A673 (cell line): ENCODE measurements around the gene LGMN. TPM values are rescaled to one million over a fixed set of nuclear protein-coding genes. Genes with fewer than 3 reads are reported as not detected.
"Not testable (repeated sequence)": the region's sequence is repeated elsewhere in the genome, so short reads cannot be mapped to it uniquely, and the experiment has no call there.

Experiments
- BruUV-seq: library from RNA; stranded (reverse); fragments of 400-500 nt; replicated peaks from 2 replicates; lab custom pipeline; 2021; lab: Mats Ljungman, UMichigan
- CTCF ChIA-PET: fragments of 300-600 bp; sonication (Branson Sonifier 250); formaldehyde crosslinking; loops from one replicate; lab custom pipeline; 2022; ENCODE audit warnings: antibody characterized with exemption; lab: Charles Lee
- POLR2A ChIA-PET: fragments of 300-600 bp; sonication (Branson Sonifier 250); formaldehyde crosslinking; loops from one replicate; lab custom pipeline; 2022; ENCODE audit warnings: antibody characterized with exemption; ENCODE audit not compliant: low non-redundant PET; lab: Charles Lee
- DNase-seq: peaks from one replicate; pipeline ENCODE4 v3.0.0-alpha.2; 2015; ENCODE audit warnings: low spot score
- H3K27ac ChIP-seq: fragments of 200-600 bp; sonication (generic); 2 replicates; pipeline ENCODE4 v1.5.1; 2016; ENCODE audit warnings: mixed run types, low read depth, mild to moderate bottlenecking, mixed read lengths, antibody characterized with exemption, low read length; ENCODE audit not compliant: poor library complexity, severe bottlenecking
- H3K27me3 ChIP-seq: fragments of 200-600 bp; sonication (generic); replicated peaks from 2 replicates; pipeline ENCODE4 v1.6.1; 2017; ENCODE audit warnings: mixed run types, low read depth, mild to moderate bottlenecking, mixed read lengths, antibody characterized with exemption, low read length; ENCODE audit not compliant: insufficient read depth, poor library complexity
- H3K36me3 ChIP-seq: fragments of 200-600 bp; sonication (generic); 2 replicates; pipeline ENCODE4 v1.6.1; 2016; ENCODE audit warnings: mixed run types, mild to moderate bottlenecking, mixed read lengths, antibody characterized with exemption, low read length; ENCODE audit not compliant: insufficient read depth, poor library complexity, severe bottlenecking
- H3K4me1 ChIP-seq: fragments of 200-600 bp; sonication (generic); 2 replicates; pipeline ENCODE4 v1.6.1; 2017; ENCODE audit warnings: mixed run types, mild to moderate bottlenecking, mixed read lengths, antibody characterized with exemption, low read length; ENCODE audit not compliant: insufficient read depth, poor library complexity, severe bottlenecking
- H3K4me3 ChIP-seq: fragments of 200-600 bp; sonication (generic); 2 replicates; pipeline ENCODE4 v1.5.1; 2016; ENCODE audit warnings: low read depth, mixed run types, mild to moderate bottlenecking, mixed read lengths, low read length; ENCODE audit not compliant: poor library complexity, severe bottlenecking
- H3K9me3 ChIP-seq: fragments of 200-600 bp; sonication (generic); 2 replicates; pipeline ENCODE4 v1.6.1; 2016; ENCODE audit warnings: mixed run types, low read depth, mild to moderate bottlenecking, mixed read lengths, antibody characterized with exemption, low read length; ENCODE audit not compliant: poor library complexity, severe bottlenecking
- EZH2 ChIP-seq: fragments of 200-600 bp; sonication (generic); IDR thresholded peaks from 2 replicates; pipeline ENCODE4 v1.6.1; 2017; ENCODE audit warnings: borderline replicate concordance, low read depth, mild to moderate bottlenecking, mixed read lengths, antibody characterized with exemption, low read length; ENCODE audit not compliant: poor library complexity, severe bottlenecking
- intact Hi-C: fragments of 100-400 bp; cut with micrococcal nuclease; formaldehyde crosslinking; loops from one replicate; pipeline ENCODE4 v1.10.0; 2022; ENCODE audit not compliant: unreplicated experiment
- total RNA-seq: library from RNA; stranded (reverse); gene quantifications from 2 replicates; pipeline ENCODE4 v1.2.3, GENCODE V29; 2021
- TF ChIP-seq, protein P1 (sequence below): fragments of 300-800, 200-600 bp; sonication (generic); conservative IDR thresholded peaks from 2 replicates; pipeline ENCODE4 v1.5.1; 2017; ENCODE audit warnings: low read depth, mild to moderate bottlenecking, antibody characterized with exemption, low read length, moderate library complexity, mixed read lengths

LGMN gene
- total RNA-seq, 1 experiment from 2014 or later: 34.6 TPM

- no peak overlapping the region for H3K4me3 ChIP-seq
- intact Hi-C loops: loop anchor here (2.0 kb wide), 2 partner anchors 69 to 97 kb away; no protein-coding TSS in a partner anchor
- no peak for TF ChIP-seq EZH2
- TF ChIP-seq, protein P1, sequence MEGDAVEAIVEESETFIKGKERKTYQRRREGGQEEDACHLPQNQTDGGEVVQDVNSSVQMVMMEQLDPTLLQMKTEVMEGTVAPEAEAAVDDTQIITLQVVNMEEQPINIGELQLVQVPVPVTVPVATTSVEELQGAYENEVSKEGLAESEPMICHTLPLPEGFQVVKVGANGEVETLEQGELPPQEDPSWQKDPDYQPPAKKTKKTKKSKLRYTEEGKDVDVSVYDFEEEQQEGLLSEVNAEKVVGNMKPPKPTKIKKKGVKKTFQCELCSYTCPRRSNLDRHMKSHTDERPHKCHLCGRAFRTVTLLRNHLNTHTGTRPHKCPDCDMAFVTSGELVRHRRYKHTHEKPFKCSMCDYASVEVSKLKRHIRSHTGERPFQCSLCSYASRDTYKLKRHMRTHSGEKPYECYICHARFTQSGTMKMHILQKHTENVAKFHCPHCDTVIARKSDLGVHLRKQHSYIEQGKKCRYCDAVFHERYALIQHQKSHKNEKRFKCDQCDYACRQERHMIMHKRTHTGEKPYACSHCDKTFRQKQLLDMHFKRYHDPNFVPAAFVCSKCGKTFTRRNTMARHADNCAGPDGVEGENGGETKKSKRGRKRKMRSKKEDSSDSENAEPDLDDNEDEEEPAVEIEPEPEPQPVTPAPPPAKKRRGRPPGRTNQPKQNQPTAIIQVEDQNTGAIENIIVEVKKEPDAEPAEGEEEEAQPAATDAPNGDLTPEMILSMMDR: peak; percentile 65
- no peaks in the 10 kb centered on the region for H3K27me3 ChIP-seq
- H3K27ac ChIP-seq: no peak overlapping the region
- POLR2A ChIA-PET: no interaction called here
- no TSS peak for BruUV-seq
- no peaks in the 10 kb centered on the region for H3K4me1 ChIP-seq
- peak; percentile 68 for DNase-seq
- peaks cover 4% of the 10 kb centered on the region for H3K9me3 ChIP-seq
- CTCF ChIA-PET: interaction anchor here (0.6 to 1.4 kb wide), 3 partner anchors 36 to 97 kb away, joined by 3 to 9 read pairs (median 3); partner anchors contain the start of gene LGMN
- H3K36me3 ChIP-seq: no peaks in the 10 kb centered on the region
Observed at GRCh38 chr14:92783813-92784431, 35.5 kb upstream of the LGMN start.

- CTCF ChIA-PET: no interaction called here
- H3K9me3 ChIP-seq: no peaks in the 10 kb centered on the region
- H3K4me1 ChIP-seq: no peaks in the 10 kb centered on the region
- POLR2A ChIA-PET: no interaction called here
- no TSS peak for BruUV-seq
- intact Hi-C loops: no loop called here
- H3K4me3 ChIP-seq: no peak overlapping the region
- DNase-seq: no peak
- no peaks in the 10 kb centered on the region for H3K27me3 ChIP-seq
- no peaks in the 10 kb centered on the region for H3K36me3 ChIP-seq
- TF ChIP-seq, protein P1: no peak
- TF ChIP-seq EZH2: no peak
- H3K27ac ChIP-seq: no peak overlapping the region
Observed at GRCh38 chr14:92781350-92781749, 32.9 kb upstream of the LGMN start.

GRCh38 chr14:92780444-92781232 is 32.2 kb upstream of the LGMN start:
- ChIA-PET POLR2A (no interaction called here), CTCF (no interaction called here)
- Histone ChIP-seq H3K27ac (no peak overlapping the region), H3K27me3 (no peaks in the 10 kb centered on the region), H3K36me3 (no peaks in the 10 kb centered on the region), H3K4me3 (no peak overlapping the region), H3K9me3 (no peaks in the 10 kb centered on the region), H3K4me1 (no peaks in the 10 kb centered on the region)
- no peak for DNase-seq
- TF ChIP-seq, protein P1: no peak
- TF ChIP-seq EZH2: no peak
- BruUV-seq: no TSS peak
- intact Hi-C loops: no loop called here

- H3K27me3 ChIP-seq, BruUV-seq, H3K9me3 ChIP-seq, H3K4me3 ChIP-seq, H3K27ac ChIP-seq, H3K36me3 ChIP-seq, CTCF ChIA-PET, intact Hi-C loops, H3K4me1 ChIP-seq, POLR2A ChIA-PET: not testable (repeated sequence)
- DNase-seq: peak; percentile 13
Observed at GRCh38 chr14:92778868-92779565, 30.6 kb upstream of the LGMN start.

DNA sequence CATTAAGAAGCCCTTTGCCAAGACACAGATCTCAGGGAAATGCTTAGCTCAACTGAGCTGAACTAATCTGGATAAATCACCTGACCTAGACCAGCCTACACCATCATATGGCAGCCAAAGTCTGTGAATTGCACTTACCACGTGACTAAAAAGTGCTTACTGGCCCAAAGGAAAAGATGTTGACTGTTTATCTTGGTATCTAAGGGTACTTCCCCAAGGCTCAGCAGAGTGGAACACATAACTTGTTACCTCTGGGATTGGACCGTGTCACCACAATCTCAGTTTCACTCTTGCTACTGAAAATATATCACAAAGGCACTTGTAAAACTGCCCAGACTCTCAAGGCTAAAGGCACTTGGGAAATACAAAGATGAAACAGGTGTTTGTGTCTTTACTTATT is 26.9 kb upstream of the LGMN start:
- CTCF ChIA-PET: interaction anchor here (0.6 kb wide), 1 partner anchor 36 kb away, joined by 3 read pairs; no protein-coding TSS in a partner anchor
- POLR2A ChIA-PET, BruUV-seq: not testable (repeated sequence)

More for the DNA sequence above, 26.9 kb upstream of the LGMN start:
- H3K4me1 ChIP-seq, H3K9me3 ChIP-seq, H3K27ac ChIP-seq, H3K4me3 ChIP-seq, DNase-seq, H3K36me3 ChIP-seq, H3K27me3 ChIP-seq, intact Hi-C loops: not testable (repeated sequence)
